NCI-H2081 treated with DMSO at 0.1 percent for 48 hours (cell line): ENCODE results near the gene MTTP.

Experiments
- DNase-seq: peaks from one replicate; lab custom pipeline; 2025; lab: John Stamatoyannopoulos, UW

Gene MTTP

GRCh38 chr4:99593781-99594641, 19.4 kb downstream of the MTTP start:
- no peak for DNase-seq

DNA sequence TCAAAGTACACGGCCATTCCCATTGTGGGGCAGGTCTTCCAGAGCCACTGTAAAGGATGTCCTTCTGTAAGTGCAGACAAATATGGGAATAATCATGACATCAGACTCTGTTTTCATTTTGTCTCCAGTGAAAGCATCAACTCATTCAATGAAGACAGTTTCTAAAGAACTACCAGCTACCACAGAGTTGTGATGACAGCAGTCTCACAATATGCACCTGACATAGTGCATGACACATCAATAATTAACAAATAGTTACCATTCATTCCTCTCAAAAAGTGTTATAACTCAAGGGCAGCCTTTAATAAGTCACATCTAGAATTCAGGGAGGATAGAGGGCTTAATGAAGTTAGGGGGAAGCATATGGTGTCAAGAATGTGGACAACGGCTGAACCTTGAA, 20.2 kb downstream of the MTTP start:
- no peak for DNase-seq

- DNase-seq = no peak
These were observed 32.1 kb downstream of the MTTP start for GRCh38 chr4:99606716-99607115.

- DNase-seq = no peak
These were observed 33.8 kb downstream of the MTTP start for GRCh38 chr4:99608417-99608816.

GRCh38 chr4:99610605-99611175, 36.1 kb downstream of the MTTP start:
- DNase-seq = no peak

DNA sequence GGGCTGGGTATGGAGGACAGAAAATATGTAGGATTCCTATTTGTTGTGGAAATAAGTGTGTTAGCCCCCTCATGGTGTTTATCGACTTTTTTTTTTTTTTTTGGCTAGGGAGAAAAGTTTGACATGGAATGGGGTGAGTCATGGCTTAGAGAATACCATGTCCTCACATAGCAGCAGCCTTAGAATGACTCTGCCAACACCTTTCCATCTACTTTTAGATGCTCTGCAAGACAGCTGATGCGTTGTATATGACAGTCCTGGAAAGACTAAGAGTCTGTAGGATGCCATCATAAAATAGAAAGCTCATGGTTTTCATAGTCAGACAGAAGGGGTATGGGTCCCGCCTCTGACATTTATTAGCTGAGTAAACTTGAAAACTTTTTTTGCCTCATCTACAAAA, 37.7 kb downstream of the MTTP start:
- DNase-seq = no peak

DNA sequence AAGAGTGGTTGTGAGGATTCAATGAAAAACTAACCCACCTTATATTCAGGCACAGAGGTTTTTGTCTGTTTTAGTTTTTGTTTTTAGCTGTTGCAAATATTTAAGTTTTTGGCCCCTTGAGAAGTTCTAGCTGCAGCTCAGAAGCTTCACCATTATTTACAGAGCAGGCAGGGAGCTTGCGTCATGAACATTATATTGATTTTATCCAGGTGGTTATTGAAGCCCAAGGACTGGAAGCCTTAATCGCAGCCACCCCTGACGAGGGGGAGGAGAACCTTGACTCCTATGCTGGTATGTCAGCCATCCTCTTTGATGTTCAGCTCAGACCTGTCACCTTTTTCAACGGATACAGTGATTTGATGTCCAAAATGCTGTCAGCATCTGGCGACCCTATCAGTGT, 38.1 kb downstream of the MTTP start:
- no peak for DNase-seq

GRCh38 chr4:99614491-99614890, 39.9 kb downstream of the MTTP start:
- DNase-seq = no peak

DNA sequence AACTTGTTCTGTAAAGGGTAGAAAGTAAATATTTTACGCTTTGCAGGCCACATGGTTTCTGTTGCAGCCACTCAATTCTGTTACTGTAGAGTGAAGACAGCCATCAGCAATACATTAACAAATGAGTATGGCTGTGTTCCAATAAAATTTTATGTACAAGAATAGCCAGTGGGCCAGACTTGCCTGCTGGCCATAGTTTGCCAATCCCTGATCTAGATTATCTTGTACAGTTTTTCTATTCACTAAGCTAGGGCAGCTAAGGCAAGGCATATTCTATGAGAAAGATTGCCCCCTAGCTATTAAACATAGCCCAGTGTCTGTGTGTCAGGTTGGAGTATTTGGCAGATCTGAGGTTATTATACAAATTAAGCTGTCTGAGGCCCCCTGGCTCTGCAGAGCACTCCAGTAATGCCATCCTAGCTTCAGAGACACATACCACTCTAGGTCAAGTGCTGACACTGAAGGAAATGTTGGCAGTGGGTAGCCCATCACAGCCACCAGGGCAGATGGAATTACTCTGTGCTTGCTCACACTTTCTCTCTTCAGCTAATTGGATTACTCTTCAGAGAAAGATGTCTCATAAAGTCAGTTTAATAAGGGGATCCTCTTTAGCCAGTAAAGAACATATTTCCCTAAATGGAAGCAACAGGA, 40.7 kb downstream of the MTTP start:
- no peak for DNase-seq

GRCh38 chr4:99617374-99617773, 42.8 kb downstream of the MTTP start:
- DNase-seq = no peak

DNA sequence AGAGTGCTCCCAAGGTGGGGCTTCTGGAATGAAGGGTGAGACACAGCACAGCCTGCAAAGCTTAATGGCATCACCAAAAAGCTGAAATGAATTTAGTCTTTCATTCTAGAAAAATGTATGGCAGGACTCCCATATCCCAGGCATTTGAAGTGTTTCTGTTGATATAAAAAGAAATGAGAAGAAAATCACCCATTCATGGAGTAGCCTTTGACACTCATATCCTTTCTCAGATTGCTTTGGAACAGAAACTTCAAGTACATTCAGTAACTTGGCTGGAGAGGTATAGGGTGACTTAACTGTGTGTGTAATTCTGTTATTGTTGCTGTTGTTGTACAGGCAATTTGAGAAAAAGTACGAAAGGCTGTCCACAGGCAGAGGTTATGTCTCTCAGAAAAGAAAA, 47.7 kb downstream of the MTTP start:
- DNase-seq = no peak

- DNase-seq = no peak
These were observed 49.6 kb downstream of the MTTP start for GRCh38 chr4:99624141-99624719.

- no peak for DNase-seq
These were observed 50.7 kb downstream of the MTTP start for GRCh38 chr4:99625369-99625768.

DNA sequence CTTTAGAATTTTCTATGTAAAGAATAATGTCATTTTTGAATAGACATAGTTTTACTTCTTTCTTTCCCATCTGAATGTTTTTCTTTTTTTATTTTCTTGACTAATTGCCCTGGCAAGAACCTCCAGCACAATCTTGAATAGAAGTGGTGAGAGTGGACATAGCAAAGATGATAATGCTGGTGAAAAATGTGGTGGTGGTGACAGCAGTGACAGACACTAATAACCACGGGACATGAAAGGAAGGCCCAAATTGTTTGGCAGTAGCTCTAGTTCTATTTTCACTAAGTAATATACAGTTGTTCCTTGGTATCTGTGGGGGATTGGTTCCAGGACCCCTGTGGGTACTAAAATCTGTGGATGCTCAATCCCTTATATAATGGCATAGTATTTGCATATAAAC, 53.4 kb downstream of the MTTP start:
- DNase-seq = no peak

- DNase-seq = no peak
These were observed 55.4 kb downstream of the MTTP start for GRCh38 chr4:99629962-99630554.

DNA sequence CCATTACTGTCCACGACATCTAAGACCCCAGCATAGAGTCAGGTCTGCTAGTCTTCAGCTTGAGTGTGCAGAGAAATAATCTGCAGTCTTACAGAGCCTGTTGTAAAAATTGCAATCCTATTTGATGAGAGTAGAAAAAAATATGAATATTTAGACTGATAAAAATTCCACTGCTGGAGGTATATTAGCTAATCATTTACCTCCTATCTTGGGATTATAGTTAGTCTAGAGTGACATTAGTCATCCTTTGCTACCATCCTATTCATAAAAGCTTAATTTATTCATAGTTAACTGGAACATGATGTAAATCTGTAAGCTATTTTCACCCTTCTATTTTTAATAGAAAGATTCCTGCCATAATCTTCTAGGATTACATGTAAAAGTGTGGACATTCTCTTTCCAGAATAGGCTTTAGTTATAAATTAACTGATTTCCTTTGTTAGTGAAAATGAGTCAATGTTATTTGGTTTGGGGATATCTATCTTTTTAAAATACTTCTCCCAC, 56.3 kb downstream of the MTTP start:
- DNase-seq = no peak

DNA sequence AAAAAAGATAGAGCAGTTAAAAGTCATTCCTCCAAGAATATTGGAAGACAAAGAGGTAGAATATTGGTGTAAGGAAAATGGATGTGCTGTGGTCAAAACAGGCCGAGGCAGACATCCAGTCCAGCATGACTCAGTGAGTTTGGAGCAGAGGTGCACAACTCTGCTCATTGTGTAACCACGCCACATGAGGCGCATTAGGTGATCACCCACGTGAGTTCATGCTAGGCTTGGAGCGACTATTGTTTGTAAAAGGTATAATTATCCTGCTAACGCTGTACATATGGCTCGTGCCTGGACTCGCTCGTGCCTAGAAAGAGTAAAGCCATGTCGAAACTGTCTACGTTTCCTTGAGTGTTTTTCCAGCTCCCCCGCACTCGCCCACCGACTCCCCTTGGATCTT, 59.1 kb downstream of the MTTP start:
- peak; percentile 79 for DNase-seq

GRCh38 chr4:99634742-99635360, 60.2 kb downstream of the MTTP start:
- DNase-seq = peak; percentile 35

DNA sequence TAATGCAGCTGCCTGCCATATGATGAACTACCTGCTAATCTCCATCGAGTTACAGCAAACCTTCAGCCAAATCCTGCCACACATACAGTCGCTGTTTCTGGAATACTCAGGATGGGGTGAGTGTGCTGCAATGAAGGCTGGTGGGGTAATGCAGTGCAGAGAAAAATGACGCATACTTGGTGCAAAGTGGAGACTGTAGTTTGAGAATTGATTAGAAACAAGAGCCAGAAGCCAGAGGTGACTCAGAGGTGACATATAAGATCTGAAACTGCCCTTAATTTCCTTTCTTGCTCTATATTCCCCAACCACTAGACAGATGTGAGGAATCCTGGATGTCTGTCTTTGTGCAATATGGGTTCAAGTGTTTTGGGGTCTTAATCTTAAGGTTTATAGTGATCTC, 61.0 kb downstream of the MTTP start:
- no peak for DNase-seq

DNA sequence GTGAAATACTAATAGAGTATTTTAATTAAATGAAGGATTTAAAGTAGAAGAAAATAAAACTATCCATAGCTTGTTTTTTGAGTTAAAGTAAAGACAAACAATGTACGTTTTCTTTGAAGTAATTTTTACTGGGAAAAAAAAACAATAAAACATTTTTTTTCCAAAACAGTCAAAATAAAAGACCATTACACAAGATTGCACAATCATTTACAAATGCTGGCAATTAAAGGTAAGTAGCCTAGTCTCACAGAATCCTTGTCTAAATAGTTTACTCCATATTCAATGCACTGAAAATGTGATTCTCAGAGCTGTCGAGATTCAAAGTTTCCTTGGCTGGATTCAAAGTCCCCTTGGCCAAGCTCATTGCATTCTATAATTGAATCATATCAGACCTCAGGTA, 61.8 kb downstream of the MTTP start:
- no peak for DNase-seq

- DNase-seq = no peak
These were observed 62.5 kb downstream of the MTTP start for GRCh38 chr4:99637174-99637573.

- no peak for DNase-seq
These were observed 66.1 kb downstream of the MTTP start for GRCh38 chr4:99640676-99641075.
